ENCODE data around the gene LRP5.

- no peak for TF ChIP-seq POLR2AphosphoS5 (IDR thresholded peaks at IDR 0.05; ENCODE audit: low read depth, low read length)
- TF ChIP-seq TAF1 (IDR thresholded peaks at IDR 0.05; ENCODE audit: borderline replicate concordance, insufficient read depth, low read length), result no peak
- no peak for TF ChIP-seq REST (IDR thresholded peaks at IDR 0.05; ENCODE audit: insufficient read depth in 1 of 2, low read depth in 2 of 2, low read length in 2 of 2)
- no peak for TF ChIP-seq SIN3A (IDR thresholded peaks at IDR 0.05; ENCODE audit: borderline replicate concordance, insufficient read depth, low read length)
Observed at GRCh38 chr11:68424981-68425865, 112.8 kb downstream of the LRP5 start.
